ENCODE measurements around the gene KCNAB2. TPM values are rescaled to one million over a fixed set of nuclear protein-coding genes. Genes with fewer than 3 reads are reported as not detected.

KCNAB2 gene
- total RNA-seq, 4 donors from 2014 or later: 5.4 to 26.4 (median 10.1) TPM

- TF ChIP-seq CTCF (IDR thresholded peaks at IDR 0.05) (no peak), POLR2A (IDR thresholded peaks at IDR 0.05) (no peak)
- Histone ChIP-seq H3K9me3 (no peaks in the 10 kb centered on the region), H3K36me3 (no peaks in the 10 kb centered on the region), H3K27ac (no peak overlapping the region), H3K4me3 (no peak overlapping the region), H3K27me3 (no peaks in the 10 kb centered on the region), H3K4me1 (peaks cover 0 to 15% (median 0%) of the 10 kb centered on the region in 4 donors)
- DNase-seq: peak in 1 of 3 donors; percentile 26
Observed at GRCh38 chr1:6131561-6131960, 85.9 kb downstream of the KCNAB2 start.

- no peaks in the 10 kb centered on the region for H3K4me1 ChIP-seq
- no peak overlapping the region for H3K4me3 ChIP-seq
- TF ChIP-seq CTCF (IDR thresholded peaks at IDR 0.05): no peak
- no peak for TF ChIP-seq POLR2A (IDR thresholded peaks at IDR 0.05)
- no peaks in the 10 kb centered on the region for H3K36me3 ChIP-seq
- peak in 1 of 3 donors; percentile 8 for DNase-seq
- H3K27me3 ChIP-seq: no peaks in the 10 kb centered on the region
- no peaks in the 10 kb centered on the region for H3K9me3 ChIP-seq
- no peak overlapping the region for H3K27ac ChIP-seq
Observed at GRCh38 chr1:6133146-6133895, 87.6 kb downstream of the KCNAB2 start.

GRCh38 chr1:6134206-6134605, 88.5 kb downstream of the KCNAB2 start:
- no peaks in the 10 kb centered on the region for H3K36me3 ChIP-seq
- H3K4me1 ChIP-seq: no peaks in the 10 kb centered on the region
- H3K4me3 ChIP-seq: no peak overlapping the region
- no peak for TF ChIP-seq CTCF (IDR thresholded peaks at IDR 0.05)
- no peak for TF ChIP-seq POLR2A (IDR thresholded peaks at IDR 0.05)
- H3K27me3 ChIP-seq: no peaks in the 10 kb centered on the region
- H3K27ac ChIP-seq: no peak overlapping the region
- peak in 1 of 3 donors; percentile 12 for DNase-seq
- H3K9me3 ChIP-seq: no peaks in the 10 kb centered on the region

- Histone ChIP-seq H3K4me3 (no peak overlapping the region), H3K36me3 (no peaks in the 10 kb centered on the region), H3K27me3 (no peaks in the 10 kb centered on the region), H3K9me3 (no peaks in the 10 kb centered on the region), H3K4me1 (no peaks in the 10 kb centered on the region), H3K27ac (no peak overlapping the region)
- DNase-seq: peak in 1 of 3 donors; percentile 20
- TF ChIP-seq POLR2A (IDR thresholded peaks at IDR 0.05): no peak
- no peak for TF ChIP-seq CTCF (IDR thresholded peaks at IDR 0.05)
Observed at GRCh38 chr1:6134741-6135510, 89.2 kb downstream of the KCNAB2 start.

- no peak for TF ChIP-seq CTCF (IDR thresholded peaks at IDR 0.05)
- no peak for TF ChIP-seq POLR2A (IDR thresholded peaks at IDR 0.05)
- Histone ChIP-seq H3K27me3 (no peaks in the 10 kb centered on the region), H3K36me3 (no peaks in the 10 kb centered on the region), H3K27ac (no peak overlapping the region), H3K4me3 (no peak overlapping the region), H3K4me1 (no peaks in the 10 kb centered on the region), H3K9me3 (no peaks in the 10 kb centered on the region)
- DNase-seq: peak in 1 of 3 donors; percentile 24
Observed at GRCh38 chr1:6136516-6137220, 91.0 kb downstream of the KCNAB2 start.

Measured in Peyer's patch (tissue), 4 donors.